Tibial nerve (tissue), 4 donors: ENCODE data around the gene AHCYL1.

ENCODE experiments used
- EP300 ChIP-seq, 2 donors: sonication (generic); formaldehyde crosslinking; IDR thresholded peaks; one replicate each; pipeline ENCODE4 v1.6.1; 2017; ENCODE audit warnings: antibody characterized with exemption in 2 of 2, mild to moderate bottlenecking in 1 of 2
- POLR2A ChIP-seq, 2 donors: fragments of 450-650 bp; IDR thresholded peaks; one replicate each; pipeline ENCODE4 v1.6.1; 2017; ENCODE audit warnings: antibody characterized with exemption in 2 of 2, mild to moderate bottlenecking in 2 of 2, moderate library complexity in 2 of 2
- TF ChIP-seq, protein P1 (sequence below), 5 experiments: fragments of 200-600 bp in 3 of 5; fragments of 450-650 bp in 2 of 5; sonication (generic) in 3 of 5; IDR thresholded peaks; one replicate each; pipeline ENCODE4 v1.5.1; 2016 to 2019; ENCODE audit warnings: antibody characterized with exemption in 5 of 5, mild to moderate bottlenecking in 3 of 5, moderate library complexity in 2 of 5

DNA sequence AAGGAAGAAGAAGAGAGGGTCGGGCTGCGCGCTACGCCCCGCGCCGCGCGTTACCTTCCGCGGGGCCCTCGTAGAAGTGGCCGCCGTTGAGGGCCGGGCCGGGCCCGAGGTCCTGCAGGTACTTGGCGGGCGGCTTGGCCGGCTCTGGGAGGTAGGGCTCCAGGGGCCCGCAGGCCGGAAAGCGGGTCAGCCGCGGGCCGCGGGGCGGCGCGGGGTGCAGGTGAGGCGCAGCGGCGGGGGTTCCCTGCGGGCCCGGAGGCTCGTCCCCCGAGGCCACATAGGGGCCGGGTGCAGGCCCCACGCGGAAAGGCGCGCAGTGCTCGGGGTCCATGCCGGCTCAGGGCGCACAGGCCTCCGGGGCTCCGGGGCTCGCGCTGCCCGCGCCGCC, 85.7 kb downstream of the AHCYL1 start:
- TF ChIP-seq EP300 (IDR thresholded peaks at IDR 0.05) (no peak), POLR2A (IDR thresholded peaks at IDR 0.05) (no peak)
- TF ChIP-seq, protein P1, sequence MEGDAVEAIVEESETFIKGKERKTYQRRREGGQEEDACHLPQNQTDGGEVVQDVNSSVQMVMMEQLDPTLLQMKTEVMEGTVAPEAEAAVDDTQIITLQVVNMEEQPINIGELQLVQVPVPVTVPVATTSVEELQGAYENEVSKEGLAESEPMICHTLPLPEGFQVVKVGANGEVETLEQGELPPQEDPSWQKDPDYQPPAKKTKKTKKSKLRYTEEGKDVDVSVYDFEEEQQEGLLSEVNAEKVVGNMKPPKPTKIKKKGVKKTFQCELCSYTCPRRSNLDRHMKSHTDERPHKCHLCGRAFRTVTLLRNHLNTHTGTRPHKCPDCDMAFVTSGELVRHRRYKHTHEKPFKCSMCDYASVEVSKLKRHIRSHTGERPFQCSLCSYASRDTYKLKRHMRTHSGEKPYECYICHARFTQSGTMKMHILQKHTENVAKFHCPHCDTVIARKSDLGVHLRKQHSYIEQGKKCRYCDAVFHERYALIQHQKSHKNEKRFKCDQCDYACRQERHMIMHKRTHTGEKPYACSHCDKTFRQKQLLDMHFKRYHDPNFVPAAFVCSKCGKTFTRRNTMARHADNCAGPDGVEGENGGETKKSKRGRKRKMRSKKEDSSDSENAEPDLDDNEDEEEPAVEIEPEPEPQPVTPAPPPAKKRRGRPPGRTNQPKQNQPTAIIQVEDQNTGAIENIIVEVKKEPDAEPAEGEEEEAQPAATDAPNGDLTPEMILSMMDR (IDR thresholded peaks at IDR 0.05), result no peak
